Uterus (tissue), 4 donors: ENCODE measurements around the gene MTMR2. TPM values are rescaled to one million over a fixed set of nuclear protein-coding genes. Genes with fewer than 3 reads are reported as not detected.

Experiments used
- DNase-seq, 2 donors: peaks; one replicate each; pipeline ENCODE4 v3.0.0-alpha.2; 2019 to 2020
- H3K27ac ChIP-seq, 2 donors: fragments of 200-600 bp; sonication (generic); 1 replicate in 1 of 2; 2 replicates in 1 of 2; pipeline ENCODE4 v1.5.1; 2016 to 2018
- H3K27me3 ChIP-seq, 2 donors: fragments of 200-600 bp; sonication (generic); one replicate each; pipeline ENCODE4 v1.5.1; 2018 to 2019; ENCODE audit warnings: control low read depth in 1 of 2
- H3K36me3 ChIP-seq, 2 donors: fragments of 200-600 bp; sonication (generic); one replicate each; pipeline ENCODE4 v1.5.1; 2019; ENCODE audit warnings: control low read depth in 1 of 2
- H3K4me1 ChIP-seq, 2 donors: fragments of 200-600 bp; sonication (generic); one replicate each; pipeline ENCODE4 v1.5.1; 2018 to 2019; ENCODE audit warnings: control low read depth in 1 of 2
- H3K4me3 ChIP-seq, 2 donors: fragments of 200-600 bp; sonication (generic); 1 replicate in 1 of 2; 2 replicates in 1 of 2; pipeline ENCODE4 v1.5.1; 2018 to 2019; ENCODE audit warnings: mild to moderate bottlenecking in 1 of 2
- H3K9me3 ChIP-seq, 2 donors: fragments of 200-600 bp; sonication (generic); one replicate each; pipeline ENCODE4 v1.5.1; 2019; ENCODE audit warnings: control low read depth in 1 of 2
- CTCF ChIP-seq, 4 experiments: fragments of 200-600 bp in 2 of 4; fragments of 450-650 bp in 2 of 4; sonication (generic) in 2 of 4; IDR thresholded peaks; one replicate each; pipeline ENCODE4 v1.5.1; 2016 to 2019; ENCODE audit warnings: antibody characterized with exemption in 4 of 4, mild to moderate bottlenecking in 2 of 4, moderate library complexity in 1 of 4
- POLR2A ChIP-seq, 2 donors: fragments of 450-650 bp; IDR thresholded peaks; one replicate each; pipeline ENCODE4 v1.6.1; 2016; ENCODE audit warnings: antibody characterized with exemption in 2 of 2, mild to moderate bottlenecking in 1 of 2, moderate library complexity in 1 of 2
- intact Hi-C: fragments of 100-400 bp; cut with DNase I; formaldehyde crosslinking; loops from one replicate; pipeline ENCODE4 v1.15.1; 2023; ENCODE audit warnings: low total_unique reads
- total RNA-seq, 4 donors: library from RNA; depleted of rRNA in 3 of 4; stranded (reverse); fragments of >200 nt in 3 of 4; gene quantifications; one replicate each; pipeline versions ENCODE4 v1.1.0 to v1.2.4, GENCODE V29; 2014 to 2023
- donor health status: DM: yes; HTN: yes; CAD: no.

Gene MTMR2
- total RNA-seq, 4 donors from 2014 or later: 10.9 to 45.5 (median 21.6) TPM

GRCh38 chr11:95950905-95951304, 27.0 kb upstream of the MTMR2 start:
- H3K9me3 ChIP-seq: no peaks in the 10 kb centered on the region
- no peaks in the 10 kb centered on the region for H3K4me1 ChIP-seq
- no peak overlapping the region for H3K27ac ChIP-seq
- TF ChIP-seq POLR2A (IDR thresholded peaks at IDR 0.05): no peak
- no peak for TF ChIP-seq CTCF (IDR thresholded peaks at IDR 0.05)
- H3K36me3 ChIP-seq: no peaks in the 10 kb centered on the region
- H3K4me3 ChIP-seq: no peak overlapping the region
- intact Hi-C loops: no loop called here
- H3K27me3 ChIP-seq: no peaks in the 10 kb centered on the region
- no peak for DNase-seq

- no peaks in the 10 kb centered on the region for H3K36me3 ChIP-seq
- no peak for TF ChIP-seq CTCF (IDR thresholded peaks at IDR 0.05)
- no peak for TF ChIP-seq POLR2A (IDR thresholded peaks at IDR 0.05)
- intact Hi-C loops: no loop called here
- DNase-seq: no peak
- H3K4me3 ChIP-seq: no peak overlapping the region
- H3K27ac ChIP-seq: no peak overlapping the region
- no peaks in the 10 kb centered on the region for H3K9me3 ChIP-seq
- no peaks in the 10 kb centered on the region for H3K27me3 ChIP-seq
- no peaks in the 10 kb centered on the region for H3K4me1 ChIP-seq
These were observed 24.7 kb upstream of the MTMR2 start for GRCh38 chr11:95948637-95949036.

GRCh38 chr11:95944623-95945022, 20.7 kb upstream of the MTMR2 start:
- DNase-seq: no peak
- intact Hi-C loops: no loop called here
- Histone ChIP-seq H3K4me3 (no peak overlapping the region), H3K27me3 (no peaks in the 10 kb centered on the region), H3K9me3 (no peaks in the 10 kb centered on the region), H3K27ac (no peak overlapping the region), H3K4me1 (no peaks in the 10 kb centered on the region), H3K36me3 (no peaks in the 10 kb centered on the region)
- TF ChIP-seq POLR2A (IDR thresholded peaks at IDR 0.05) (no peak), CTCF (IDR thresholded peaks at IDR 0.05) (no peak)

GRCh38 chr11:95943546-95943945, 19.6 kb upstream of the MTMR2 start:
- intact Hi-C loops: no loop called here
- TF ChIP-seq CTCF (IDR thresholded peaks at IDR 0.05) (no peak), POLR2A (IDR thresholded peaks at IDR 0.05) (no peak)
- Histone ChIP-seq H3K9me3 (no peaks in the 10 kb centered on the region), H3K27ac (no peak overlapping the region), H3K27me3 (no peaks in the 10 kb centered on the region), H3K36me3 (no peaks in the 10 kb centered on the region), H3K4me1 (no peaks in the 10 kb centered on the region), H3K4me3 (no peak overlapping the region)
- DNase-seq: no peak

- H3K27ac ChIP-seq: no peak overlapping the region
- TF ChIP-seq CTCF (IDR thresholded peaks at IDR 0.05) (no peak), POLR2A (IDR thresholded peaks at IDR 0.05) (no peak)
- no peaks in the 10 kb centered on the region for H3K9me3 ChIP-seq
- no peak overlapping the region for H3K4me3 ChIP-seq
- no peaks in the 10 kb centered on the region for H3K27me3 ChIP-seq
- H3K4me1 ChIP-seq: no peaks in the 10 kb centered on the region
- DNase-seq: no peak
- intact Hi-C loops: no loop called here
- no peaks in the 10 kb centered on the region for H3K36me3 ChIP-seq
These were observed 15.2 kb upstream of the MTMR2 start for GRCh38 chr11:95939091-95939490.
